Measurements from ENCODE around the gene PCGF2.

PCGF2 gene

GRCh38 chr17:38747463-38748148 is 530 bp downstream of the PCGF2 start:
- TF ChIP-seq, protein P1, sequence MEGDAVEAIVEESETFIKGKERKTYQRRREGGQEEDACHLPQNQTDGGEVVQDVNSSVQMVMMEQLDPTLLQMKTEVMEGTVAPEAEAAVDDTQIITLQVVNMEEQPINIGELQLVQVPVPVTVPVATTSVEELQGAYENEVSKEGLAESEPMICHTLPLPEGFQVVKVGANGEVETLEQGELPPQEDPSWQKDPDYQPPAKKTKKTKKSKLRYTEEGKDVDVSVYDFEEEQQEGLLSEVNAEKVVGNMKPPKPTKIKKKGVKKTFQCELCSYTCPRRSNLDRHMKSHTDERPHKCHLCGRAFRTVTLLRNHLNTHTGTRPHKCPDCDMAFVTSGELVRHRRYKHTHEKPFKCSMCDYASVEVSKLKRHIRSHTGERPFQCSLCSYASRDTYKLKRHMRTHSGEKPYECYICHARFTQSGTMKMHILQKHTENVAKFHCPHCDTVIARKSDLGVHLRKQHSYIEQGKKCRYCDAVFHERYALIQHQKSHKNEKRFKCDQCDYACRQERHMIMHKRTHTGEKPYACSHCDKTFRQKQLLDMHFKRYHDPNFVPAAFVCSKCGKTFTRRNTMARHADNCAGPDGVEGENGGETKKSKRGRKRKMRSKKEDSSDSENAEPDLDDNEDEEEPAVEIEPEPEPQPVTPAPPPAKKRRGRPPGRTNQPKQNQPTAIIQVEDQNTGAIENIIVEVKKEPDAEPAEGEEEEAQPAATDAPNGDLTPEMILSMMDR (IDR thresholded peaks at IDR 0.05; ENCODE audit: insufficient read depth, low read depth, low read length, missing control alignments), result peak; percentile 18
- peak; percentile 53 for DNase-seq (ENCODE audit: low read depth)
- H3K4me3 ChIP-seq (ENCODE audit: low read depth, low read length), result peak overlapping the region; percentile 75

DNA sequence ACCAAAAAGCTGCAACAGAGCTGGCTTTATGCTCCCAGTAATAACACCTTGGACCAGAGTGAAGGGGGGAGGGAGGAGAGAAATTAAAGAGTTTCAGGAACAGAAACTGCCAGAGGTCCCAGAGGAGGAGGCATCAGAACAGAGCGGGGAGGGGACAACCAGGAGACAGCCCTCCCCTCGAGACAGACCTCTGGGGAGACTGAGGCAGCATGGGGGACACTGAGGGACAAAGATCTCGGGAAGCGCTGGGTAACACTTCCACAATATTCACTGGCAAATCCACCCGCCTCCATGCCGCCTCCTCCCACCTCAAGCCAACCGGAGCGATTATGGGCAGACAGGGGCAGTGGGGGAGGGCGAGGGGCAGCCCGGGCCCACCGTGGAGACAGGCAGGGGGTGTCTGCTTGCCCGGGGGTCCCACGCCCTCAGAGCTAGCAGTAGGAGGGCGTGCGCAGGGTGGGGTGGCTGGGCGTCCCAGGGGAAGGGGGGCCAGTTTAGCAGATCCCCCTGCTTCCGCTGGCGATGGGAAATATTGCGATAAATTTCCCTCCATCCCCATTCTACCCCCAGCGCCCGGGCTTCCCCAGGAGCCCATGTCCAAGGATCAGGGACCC is 1.2 kb downstream of the PCGF2 start:
- TF ChIP-seq, protein P1 (IDR thresholded peaks at IDR 0.05; ENCODE audit: insufficient read depth, low read depth, low read length, missing control alignments), result no peak
- DNase-seq (ENCODE audit: low read depth), result no peak

DNA sequence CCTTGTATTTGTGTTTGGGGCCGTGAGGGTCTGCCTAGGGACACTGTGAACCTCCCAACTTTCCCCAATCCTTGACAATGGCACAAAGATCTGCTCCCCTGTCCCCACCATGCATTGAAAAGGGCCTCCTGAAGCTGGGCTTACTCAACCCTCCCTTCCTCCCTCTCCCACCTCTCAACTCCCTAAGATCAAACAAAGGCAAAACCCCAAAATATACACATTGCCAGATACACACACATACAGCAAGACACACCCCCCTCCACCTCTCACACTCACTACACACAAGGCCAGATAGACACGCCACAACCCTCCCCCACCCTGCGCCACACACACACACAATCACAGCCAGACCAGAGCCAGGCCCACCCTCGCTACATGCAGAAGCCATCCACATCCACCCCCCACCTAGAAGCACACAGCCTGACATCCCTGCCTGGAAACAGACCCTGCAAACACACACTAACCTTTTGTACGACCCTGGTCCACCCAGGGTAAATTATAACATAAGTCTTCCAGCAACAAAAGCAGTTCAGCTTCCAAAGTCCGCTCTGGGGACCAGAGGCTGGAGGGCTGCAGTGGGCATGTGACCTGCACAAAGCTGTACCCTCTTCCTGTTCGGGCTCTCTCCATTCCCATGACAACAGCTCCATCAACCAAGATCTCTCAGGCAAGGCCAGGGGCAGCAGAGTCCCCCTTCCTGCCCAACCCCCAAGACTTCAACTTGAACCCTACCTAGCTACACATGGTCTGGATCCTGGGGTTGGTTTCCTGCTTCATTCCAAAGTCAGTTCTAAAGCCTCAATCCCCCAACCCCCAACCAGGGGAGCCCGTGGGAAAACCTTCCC is 1.9 kb downstream of the PCGF2 start:
- no peak for DNase-seq (ENCODE audit: low read depth)
- TF ChIP-seq, protein P1 (IDR thresholded peaks at IDR 0.05; ENCODE audit: insufficient read depth, low read depth, low read length, missing control alignments), result no peak
- peak overlapping the region; percentile 75 for H3K4me3 ChIP-seq (ENCODE audit: low read depth, low read length)

More for the DNA sequence above, 1.2 kb downstream of the PCGF2 start:
- H3K4me3 ChIP-seq (ENCODE audit: low read depth, low read length), result peak overlapping the region; percentile 75

DNA sequence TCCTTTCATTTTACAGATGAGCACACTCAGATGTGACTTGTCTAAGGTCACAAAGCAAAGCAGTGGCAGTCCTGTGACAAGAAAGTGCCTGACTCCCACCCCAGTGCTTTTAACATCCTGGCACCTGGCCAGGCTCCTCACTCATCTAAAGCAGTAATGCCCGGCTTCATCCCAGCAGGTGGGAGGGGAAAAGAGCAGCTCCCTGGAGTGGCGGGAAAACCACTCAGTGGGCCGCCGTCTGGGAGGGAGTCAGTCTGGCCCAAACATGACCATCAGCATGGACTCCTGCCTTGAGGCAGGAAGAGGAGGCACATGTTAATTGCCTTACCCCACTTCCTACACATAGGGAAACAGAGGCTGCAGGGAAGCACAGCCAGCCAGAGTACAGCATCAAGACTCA is 2.6 kb downstream of the PCGF2 start:
- DNase-seq (ENCODE audit: low read depth), result no peak

GRCh38 chr17:38743556-38744171 is 4.5 kb downstream of the PCGF2 start:
- H3K4me3 ChIP-seq (ENCODE audit: low read depth, low read length), result no peak overlapping the region
- TF ChIP-seq, protein P1 (IDR thresholded peaks at IDR 0.05; ENCODE audit: insufficient read depth, low read depth, low read length, missing control alignments), result no peak
- DNase-seq (ENCODE audit: low read depth), result no peak

More for the DNA sequence above, 2.6 kb downstream of the PCGF2 start:
- H3K4me3 ChIP-seq (ENCODE audit: low read depth, low read length), result peak overlapping the region; percentile 23
- TF ChIP-seq, protein P1 (IDR thresholded peaks at IDR 0.05; ENCODE audit: insufficient read depth, low read depth, low read length, missing control alignments), result no peak

- DNase-seq (ENCODE audit: low read depth), result no peak
- H3K4me3 ChIP-seq (ENCODE audit: low read depth, low read length), result no peak overlapping the region
- TF ChIP-seq, protein P1 (IDR thresholded peaks at IDR 0.05; ENCODE audit: insufficient read depth, low read depth, low read length, missing control alignments), result no peak
Observed at GRCh38 chr17:38742411-38743308, 5.5 kb downstream of the PCGF2 start.
